ENCODE results near the gene CENPB. TPM values are rescaled to one million over a fixed set of nuclear protein-coding genes. Genes with fewer than 3 reads are reported as not detected.

Gene CENPB
- total RNA-seq, 5 donors from 2014 or later (not counting 1 experiment from before 2014, with no cell fraction given) = 37.0 to 79.0 (median 60.8) TPM

DNA sequence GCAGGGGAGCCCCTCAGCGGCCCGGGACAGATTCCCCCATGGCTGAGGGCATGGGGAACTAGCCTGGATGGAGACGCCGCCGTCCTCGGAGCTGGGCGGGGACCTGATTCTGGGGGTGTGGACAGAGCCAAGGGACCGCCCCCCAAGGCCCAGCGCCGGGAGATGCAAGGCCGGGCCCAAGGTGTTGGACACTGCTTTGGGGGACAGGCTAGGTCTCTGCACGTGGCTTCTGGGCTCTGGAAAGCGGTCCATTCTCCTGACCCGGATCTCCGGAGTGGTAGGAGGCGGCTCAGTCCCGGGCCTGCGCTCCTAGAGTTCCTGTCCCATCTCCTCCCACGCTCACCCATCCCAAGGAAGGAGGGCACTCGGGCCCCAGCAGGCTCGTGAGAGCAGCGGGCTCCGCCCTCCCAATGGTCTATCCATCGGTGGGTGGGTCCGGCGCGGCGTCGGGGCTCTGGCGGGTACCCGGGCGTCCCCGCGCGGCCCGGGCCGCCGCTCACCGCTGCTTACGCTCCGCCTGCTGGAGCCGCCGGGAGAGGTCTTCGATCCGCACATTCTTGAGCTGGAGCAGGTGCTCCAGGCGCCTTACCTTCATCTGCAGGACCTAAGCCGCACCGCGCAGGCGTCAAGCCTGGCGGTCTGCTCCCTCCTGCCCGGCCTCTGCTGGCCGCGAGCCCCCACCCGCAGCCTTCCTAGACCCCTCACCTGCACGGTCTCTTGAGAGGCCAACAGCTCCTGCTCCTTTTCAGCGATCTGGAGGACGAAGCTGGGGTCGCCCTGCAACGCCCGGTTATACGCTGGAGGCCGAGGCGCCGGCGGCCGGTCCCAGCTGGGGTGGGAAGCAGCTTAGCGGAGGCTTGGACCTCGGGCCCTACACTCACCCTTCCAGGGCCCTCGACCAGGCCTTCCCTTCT, 8.6 kb downstream of the CENPB start:
- Mint-ChIP-seq H3K4me3 (peak overlapping the region; percentile 75 to 79 (median 76)), H3K9me3 (no peaks in the 10 kb centered on the region), H3K27me3 (peaks cover 4 to 7% of the 10 kb centered on the region in 2 donors), H3K36me3 (no peaks in the 10 kb centered on the region), H3K4me1 (peaks cover 28 to 40% (median 34%) of the 10 kb centered on the region in 3 donors), H3K27ac (no peak overlapping the region)
- no peaks in the 10 kb centered on the region for H3K36me3 ChIP-seq (ENCODE audit: control insufficient read depth in 2 of 2, extremely low read depth in 1 of 2, insufficient read depth in 1 of 2, low read length in 1 of 2)
- ChIA-PET CTCF (interaction anchor here (0.6 to 1.5 kb wide), 4 partner anchors 10 to 99 kb away, joined by 3 to 6 read pairs (median 4); partner anchors contain the start of genes ADISSP (in 1 of the 2) and AP5S1 (in 1 of the 2)), POLR2A (interaction anchor here in 1 of 2 donors (0.7 kb wide), 1 partner anchor 113 kb away, joined by 3 read pairs; no protein-coding TSS in a partner anchor)
- 5% methylated on average over 65 of the region's 70 CpGs for WGBS (ENCODE audit: insufficient coverage)
- H3K27me3 ChIP-seq (replicated peaks in 1 of 2; ENCODE audit: control insufficient read depth in 2 of 2, extremely low read depth in 1 of 2, insufficient read depth in 2 of 2, low read length in 1 of 2) = peaks cover 2 to 27% of the 10 kb centered on the region in 2 experiments
- H3K4me3 ChIP-seq (ENCODE audit: control insufficient read depth in 1 of 2, extremely low read depth in 1 of 2, low read length in 1 of 2) = peak overlapping the region; percentile 55 to 73
- DNase-seq = peak in 8 of 35 experiments; percentile 14 to 50 (median 38)
- ATAC-seq (replicated peaks in 1 of 4) = peak; percentile 58 to 69 (median 66)
- H3K9me3 ChIP-seq = no peaks in the 10 kb centered on the region
- no peak overlapping the region for H3K27ac ChIP-seq (ENCODE audit: low read length)
- peaks cover 8 to 34% of the 10 kb centered on the region in 2 experiments for H3K4me1 ChIP-seq (ENCODE audit: control insufficient read depth in 1 of 2, extremely low read depth in 1 of 2, insufficient read depth in 2 of 2, low read length in 2 of 2)

DNA sequence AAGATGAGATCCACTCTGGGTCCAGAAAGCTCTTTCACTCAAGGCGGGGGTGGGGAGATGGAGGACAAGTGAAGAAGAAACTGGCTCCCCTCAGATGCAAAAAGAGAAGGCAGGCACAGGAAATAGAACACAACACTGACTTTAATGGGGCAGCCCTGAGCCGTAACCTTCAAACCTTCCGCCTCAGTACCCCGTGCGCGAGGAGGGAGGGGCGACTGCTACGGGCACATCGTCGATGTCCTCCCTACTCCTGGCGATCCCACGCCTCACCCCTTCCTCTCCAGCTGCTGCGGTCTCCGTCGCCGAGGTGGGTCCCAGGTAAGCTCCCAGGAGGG, 9.2 kb downstream of the CENPB start:
- Mint-ChIP-seq H3K36me3 (no peaks in the 10 kb centered on the region), H3K4me3 (peak overlapping the region; percentile 75 to 79 (median 76)), H3K4me1 (peaks cover 28 to 40% (median 30%) of the 10 kb centered on the region in 3 donors), H3K9me3 (no peaks in the 10 kb centered on the region), H3K27me3 (peaks cover 4 to 7% of the 10 kb centered on the region in 2 donors), H3K27ac (peak overlapping the region in 1 of 2 donors; percentile 2)
- Histone ChIP-seq H3K27me3 (replicated peaks in 1 of 2; ENCODE audit: control insufficient read depth in 2 of 2, extremely low read depth in 1 of 2, insufficient read depth in 2 of 2, low read length in 1 of 2) (peaks cover 2 to 29% of the 10 kb centered on the region in 2 experiments), H3K9me3 (no peaks in the 10 kb centered on the region), H3K4me1 (ENCODE audit: control insufficient read depth in 1 of 2, extremely low read depth in 1 of 2, insufficient read depth in 2 of 2, low read length in 2 of 2) (peaks cover 8 to 34% of the 10 kb centered on the region in 2 experiments), H3K27ac (ENCODE audit: low read length) (no peak overlapping the region), H3K4me3 (ENCODE audit: control insufficient read depth in 1 of 2, extremely low read depth in 1 of 2, low read length in 1 of 2) (peak overlapping the region; percentile 55 to 73), H3K36me3 (ENCODE audit: control insufficient read depth in 2 of 2, extremely low read depth in 1 of 2, insufficient read depth in 1 of 2, low read length in 1 of 2) (no peaks in the 10 kb centered on the region)
- ATAC-seq (replicated peaks in 1 of 4) (peak; percentile 56 to 66 (median 62)), DNase-seq (peak in 2 of 35 experiments; percentile 13 to 38)
- ChIA-PET POLR2A (interaction anchor here in 1 of 2 donors (0.6 to 0.7 kb wide), 2 partner anchors 114 to 174 kb away, joined by 3 to 4 read pairs; no protein-coding TSS in a partner anchor), CTCF (interaction anchor here in 1 of 2 donors (0.6 kb wide), 1 partner anchor 10 kb away, joined by 5 read pairs; no protein-coding TSS in a partner anchor)
- WGBS (ENCODE audit: insufficient coverage) = 4% methylated on average over 13 of the region's 16 CpGs

DNA sequence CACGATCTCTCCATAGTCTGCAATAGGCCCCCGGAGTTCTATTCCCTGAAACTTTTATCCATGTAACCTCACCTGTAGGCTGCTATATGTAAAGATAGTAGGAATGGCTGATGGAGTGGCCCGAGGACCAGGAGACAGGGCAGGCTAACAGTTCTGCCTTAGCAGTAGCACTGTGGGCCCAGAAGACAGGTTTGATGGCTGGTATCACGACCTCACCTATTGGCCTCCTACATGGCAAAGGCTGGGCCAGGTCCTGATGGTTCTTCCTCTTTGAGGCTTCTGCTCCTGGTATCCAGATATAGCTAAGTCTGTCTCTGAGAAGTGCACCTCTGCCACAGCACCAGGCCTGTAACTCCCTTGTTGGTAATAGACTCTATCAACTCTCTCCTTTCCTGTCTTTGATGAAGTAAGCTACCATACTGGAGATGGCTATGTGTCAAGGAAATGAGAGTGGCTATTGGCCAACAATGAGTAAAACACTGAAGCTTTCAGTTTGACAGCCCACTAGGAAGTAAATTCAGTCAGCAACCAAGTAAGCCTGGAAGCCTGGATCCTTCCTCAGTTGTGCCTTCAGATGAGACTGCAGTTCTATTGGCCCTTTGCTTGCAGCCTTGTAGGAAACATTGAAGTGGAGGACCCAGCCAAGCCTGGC, 11.0 kb downstream of the CENPB start:
- peaks cover 2 to 36% of the 10 kb centered on the region in 2 experiments for H3K27me3 ChIP-seq (replicated peaks in 1 of 2; ENCODE audit: control insufficient read depth in 2 of 2, extremely low read depth in 1 of 2, insufficient read depth in 2 of 2, low read length in 1 of 2)
- H3K36me3 ChIP-seq (ENCODE audit: control insufficient read depth in 2 of 2, extremely low read depth in 1 of 2, insufficient read depth in 1 of 2, low read length in 1 of 2) = no peaks in the 10 kb centered on the region
- H3K36me3 Mint-ChIP-seq = no peaks in the 10 kb centered on the region
- H3K9me3 ChIP-seq = no peaks in the 10 kb centered on the region
- peaks cover 8 to 24% of the 10 kb centered on the region in 2 experiments for H3K4me1 ChIP-seq (ENCODE audit: control insufficient read depth in 1 of 2, extremely low read depth in 1 of 2, insufficient read depth in 2 of 2, low read length in 2 of 2)
- H3K27me3 Mint-ChIP-seq = peaks cover 4 to 7% of the 10 kb centered on the region in 2 donors
- CTCF ChIA-PET = interaction anchor here in 1 of 2 donors (1.2 kb wide), 1 partner anchor 10 kb away, joined by 3 read pairs; the partner anchor contains the start of gene CENPB
- H3K27ac ChIP-seq (ENCODE audit: low read length) = no peak overlapping the region
- no peaks in the 10 kb centered on the region for H3K9me3 Mint-ChIP-seq
- no peak overlapping the region for H3K4me3 ChIP-seq (ENCODE audit: control insufficient read depth in 1 of 2, extremely low read depth in 1 of 2, low read length in 1 of 2)
- ATAC-seq (replicated peaks in 1 of 4) (no peak), DNase-seq (no peak)
- POLR2A ChIA-PET = interaction anchor here in 1 of 2 donors (0.6 kb wide), 2 partner anchors 51 to 251 kb away, joined by 5 to 10 read pairs; no protein-coding TSS in a partner anchor
- H3K4me3 Mint-ChIP-seq = peak overlapping the region in 1 of 3 donors; percentile 79
- H3K4me1 Mint-ChIP-seq = peaks cover 13 to 25% (median 13%) of the 10 kb centered on the region in 3 donors
- 93% methylated on average over 2 of the region's 4 CpGs for WGBS (ENCODE audit: insufficient coverage)
- H3K27ac Mint-ChIP-seq = no peak overlapping the region

DNA sequence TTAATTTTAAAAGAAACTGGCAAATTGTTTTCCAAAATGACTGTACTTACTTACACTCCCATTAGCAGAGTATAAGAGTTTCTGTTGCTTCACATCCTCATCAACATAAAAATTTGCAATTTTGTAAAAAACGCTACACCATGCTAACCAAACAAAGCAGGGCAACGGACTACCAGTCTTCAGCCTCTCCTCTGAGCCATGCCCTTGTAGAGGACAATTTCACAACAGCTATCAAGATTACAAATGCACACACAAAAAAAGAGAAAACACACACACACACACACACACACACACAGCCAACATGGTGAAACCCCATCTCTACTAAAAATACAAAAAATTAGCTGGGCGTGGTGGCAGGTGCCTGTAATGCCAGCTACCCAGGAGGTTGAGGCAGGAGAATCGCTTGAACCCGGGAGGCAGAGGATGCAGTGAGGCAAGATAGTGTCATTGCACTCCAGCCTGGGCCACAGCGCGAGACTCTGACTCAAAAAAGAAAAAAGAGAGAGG, 14.9 kb downstream of the CENPB start:
- no peak for DNase-seq
- ChIA-PET POLR2A (no interaction called here), CTCF (no interaction called here)
- H3K9me3 ChIP-seq = no peaks in the 10 kb centered on the region
- Mint-ChIP-seq H3K27me3 (no peaks in the 10 kb centered on the region), H3K9me3 (no peaks in the 10 kb centered on the region), H3K4me1 (peaks cover 12 to 14% (median 13%) of the 10 kb centered on the region in 3 donors), H3K27ac (no peak overlapping the region), H3K36me3 (no peaks in the 10 kb centered on the region), H3K4me3 (no peak overlapping the region)
- H3K36me3 ChIP-seq (ENCODE audit: control insufficient read depth in 2 of 2, extremely low read depth in 1 of 2, insufficient read depth in 1 of 2, low read length in 1 of 2) = no peaks in the 10 kb centered on the region
- peaks cover 9 to 24% of the 10 kb centered on the region in 2 experiments for H3K4me1 ChIP-seq (ENCODE audit: control insufficient read depth in 1 of 2, extremely low read depth in 1 of 2, insufficient read depth in 2 of 2, low read length in 2 of 2)
- no peak overlapping the region for H3K27ac ChIP-seq (ENCODE audit: low read length)
- no peak overlapping the region for H3K4me3 ChIP-seq (ENCODE audit: control insufficient read depth in 1 of 2, extremely low read depth in 1 of 2, low read length in 1 of 2)
- 57% methylated on average over 1 of the region's 7 CpGs for WGBS (ENCODE audit: insufficient coverage)
- ATAC-seq (replicated peaks in 1 of 4) = no peak
- peaks cover 0 to 14% of the 10 kb centered on the region in 2 experiments for H3K27me3 ChIP-seq (replicated peaks in 1 of 2; ENCODE audit: control insufficient read depth in 2 of 2, extremely low read depth in 1 of 2, insufficient read depth in 2 of 2, low read length in 1 of 2)

- Histone ChIP-seq H3K36me3 (ENCODE audit: control insufficient read depth in 2 of 2, extremely low read depth in 1 of 2, insufficient read depth in 1 of 2, low read length in 1 of 2) (no peaks in the 10 kb centered on the region), H3K27ac (ENCODE audit: low read length) (peak overlapping the region; percentile 100), H3K4me1 (ENCODE audit: control insufficient read depth in 1 of 2, extremely low read depth in 1 of 2, insufficient read depth in 2 of 2, low read length in 2 of 2) (peaks cover 10 to 33% of the 10 kb centered on the region in 2 experiments), H3K9me3 (no peaks in the 10 kb centered on the region), H3K27me3 (replicated peaks in 1 of 2; ENCODE audit: control insufficient read depth in 2 of 2, extremely low read depth in 1 of 2, insufficient read depth in 2 of 2, low read length in 1 of 2) (peaks cover 0 to 9% of the 10 kb centered on the region in 2 experiments), H3K4me3 (ENCODE audit: control insufficient read depth in 1 of 2, extremely low read depth in 1 of 2, low read length in 1 of 2) (peak overlapping the region; percentile 69 to 97)
- POLR2A ChIA-PET = interaction anchor here in 1 of 2 donors (1.0 kb wide), 1 partner anchor 13 kb away, joined by 3 read pairs; no protein-coding TSS in a partner anchor
- Mint-ChIP-seq H3K9me3 (no peaks in the 10 kb centered on the region), H3K4me1 (peaks cover 19 to 29% (median 26%) of the 10 kb centered on the region in 3 donors), H3K27ac (peak overlapping the region; percentile 94 to 95), H3K4me3 (peak overlapping the region; percentile 82 to 88 (median 84)), H3K27me3 (no peaks in the 10 kb centered on the region), H3K36me3 (no peaks in the 10 kb centered on the region)
- CTCF ChIA-PET = interaction anchor here (0.5 to 2.8 kb wide), 15 partner anchors 10 to 317 kb away, joined by 3 to 13 read pairs (median 4); partner anchors contain the start of genes CDC25B (in 1 of the 2), CENPB (in 1 of the 2) and SPEF1 (in 1 of the 2)
- peak; percentile 64 to 76 (median 64) for ATAC-seq (replicated peaks in 1 of 4)
- DNase-seq = peak; percentile 52 to 93 (median 85)
- under 1% methylated on average over 48 of the region's 51 CpGs for WGBS (ENCODE audit: insufficient coverage)
These were observed 18.0 kb downstream of the CENPB start for GRCh38 chr20:3768342-3769130.
